GM19438 (cell line): Measurements from ENCODE around the gene PITPNM1.
"Not testable (repeated sequence)": the region's sequence is repeated elsewhere in the genome, so short reads cannot be mapped to it uniquely, and the experiment has no call there.

ENCODE experiments used
- ATAC-seq: cut with Tn5 transposase; IDR thresholded peaks from one replicate; pipeline ENCODE4 v1.9.1; 2021; ENCODE audit warnings: low read depth; ENCODE audit not compliant: unreplicated experiment

The PITPNM1 gene

GRCh38 chr11:67504950-67505581, at the start of gene PITPNM1:
TSS of gene PITPNM1 (minus strand) at chr11:67505363. CDS start at chr11:67504180, 1,183 bp downstream.
- peak; percentile 21 for ATAC-seq

- not testable (repeated sequence) for ATAC-seq
Observed at GRCh38 chr11:67551697-67552096, 46.5 kb upstream of the PITPNM1 start.

GRCh38 chr11:67551127-67551526, 46.0 kb upstream of the PITPNM1 start:
- no peak for ATAC-seq

GRCh38 chr11:67548555-67549110, 43.5 kb upstream of the PITPNM1 start:
- ATAC-seq = no peak

GRCh38 chr11:67548112-67548511, 42.9 kb upstream of the PITPNM1 start:
- not testable (repeated sequence) for ATAC-seq

DNA sequence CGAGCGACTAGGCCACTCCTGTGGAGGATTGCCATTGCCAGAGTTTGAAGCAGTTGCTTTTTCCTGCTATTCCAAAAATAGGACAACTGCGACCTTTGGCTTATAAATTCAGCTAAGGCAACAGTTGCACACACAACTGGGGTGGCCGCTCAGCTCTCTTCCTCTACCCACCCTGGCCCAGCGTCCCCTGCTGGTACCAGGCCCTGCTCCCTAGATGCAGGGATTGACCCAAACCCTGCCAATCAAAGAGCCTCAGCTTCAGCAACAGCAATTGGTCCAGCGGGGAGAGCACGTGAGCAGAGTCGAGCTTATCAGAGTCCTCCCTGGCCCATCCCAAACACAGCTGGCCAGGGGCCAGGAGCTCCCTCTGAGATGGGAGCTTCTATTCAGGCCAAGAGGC, 40.1 kb upstream of the PITPNM1 start:
- no peak for ATAC-seq

DNA sequence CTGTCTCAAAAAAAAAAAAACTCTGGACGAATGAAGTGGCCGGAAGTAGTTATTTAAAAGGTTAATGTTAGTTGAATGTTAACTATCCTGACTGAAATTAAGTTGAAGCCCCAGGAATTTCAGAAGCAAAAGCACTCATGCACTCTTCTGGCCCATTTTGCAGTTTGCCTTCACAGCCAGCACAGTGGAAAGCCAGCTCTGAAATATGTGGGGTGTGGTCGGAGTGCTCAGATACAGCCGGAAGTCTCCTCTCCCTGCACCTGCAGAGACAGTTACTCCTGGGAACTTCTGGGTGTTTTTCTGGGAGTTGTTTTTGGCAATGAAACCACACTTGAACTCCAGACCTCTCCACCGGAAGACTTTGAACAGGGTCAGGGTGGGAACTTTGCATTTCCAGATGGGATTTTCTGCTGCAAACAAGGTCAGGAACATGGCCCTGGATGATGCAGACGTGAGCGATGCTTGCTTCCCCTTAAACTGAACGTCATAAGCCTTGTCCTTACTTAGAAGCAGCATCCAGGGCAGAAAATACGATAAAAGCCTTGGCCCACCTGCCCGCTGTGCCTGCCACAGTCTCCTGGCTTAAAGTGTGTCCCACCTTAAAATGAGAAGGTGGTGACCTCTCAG, 39.6 kb upstream of the PITPNM1 start:
- no peak for ATAC-seq

DNA sequence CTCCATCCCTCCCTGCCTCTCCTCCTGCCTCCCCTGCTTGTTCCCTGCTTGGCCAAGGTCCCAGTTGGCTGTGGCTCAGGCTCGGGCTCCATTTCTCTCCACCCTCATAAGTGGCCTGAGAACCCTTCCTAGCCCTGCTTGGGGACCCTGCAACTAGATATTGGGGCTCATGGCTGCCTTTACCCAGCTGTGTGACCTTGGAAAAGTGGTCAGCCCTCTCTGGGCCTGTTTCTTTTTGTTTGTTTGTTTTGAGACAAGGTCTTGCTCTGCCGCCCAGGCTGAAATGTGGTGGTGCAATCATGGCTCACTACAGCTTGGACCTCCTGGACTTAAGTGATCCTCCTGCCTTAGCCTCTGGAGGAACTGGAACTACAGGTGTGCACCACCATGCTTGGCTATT, 38.4 kb upstream of the PITPNM1 start:
- ATAC-seq = no peak

DNA sequence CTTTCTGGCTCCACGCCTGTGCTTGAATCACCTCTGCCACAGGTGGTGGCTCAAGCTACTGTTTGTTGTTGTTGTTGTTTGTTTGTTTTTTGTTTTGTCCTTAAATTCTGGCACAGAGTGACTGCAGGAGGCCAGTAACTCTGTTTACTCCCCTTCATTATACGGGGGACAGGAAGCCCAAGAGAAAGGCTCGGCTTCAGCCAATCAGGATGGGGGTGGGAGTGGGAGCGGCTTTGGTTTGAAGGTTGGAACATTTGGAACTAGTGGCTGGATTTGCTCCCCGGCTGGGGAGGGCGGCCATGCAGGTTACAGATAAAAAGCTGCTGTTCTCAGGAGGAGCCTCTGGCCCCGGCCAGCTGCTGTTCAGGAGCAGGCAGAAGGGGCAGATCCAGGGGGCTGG, 37.8 kb upstream of the PITPNM1 start:
- no peak for ATAC-seq

- no peak for ATAC-seq
Observed at GRCh38 chr11:67542169-67542568, 37.0 kb upstream of the PITPNM1 start.

GRCh38 chr11:67541198-67541597, 36.0 kb upstream of the PITPNM1 start:
- ATAC-seq = no peak

- no peak for ATAC-seq
Observed at GRCh38 chr11:67539550-67539949, 34.4 kb upstream of the PITPNM1 start.

- ATAC-seq = no peak
Observed at GRCh38 chr11:67538823-67539505, 33.8 kb upstream of the PITPNM1 start.

DNA sequence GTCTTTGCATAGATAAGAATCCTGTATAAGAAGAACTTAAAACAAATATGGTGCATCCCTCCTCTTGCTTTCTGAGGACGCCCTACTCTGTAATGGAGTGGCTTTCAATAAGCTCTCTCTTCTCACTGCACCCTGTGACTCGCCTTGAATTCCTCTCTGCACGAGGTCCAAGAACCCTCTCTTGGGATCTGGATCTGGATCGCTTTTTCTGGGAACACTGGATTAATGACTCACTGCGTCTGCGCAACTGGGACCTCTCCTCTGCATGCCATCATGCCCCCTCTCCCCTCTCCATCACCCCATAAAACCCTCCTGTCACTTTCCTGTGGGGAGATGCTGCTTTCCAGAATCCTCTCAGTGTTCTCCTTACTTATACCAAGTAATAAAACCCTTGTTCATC, 33.1 kb upstream of the PITPNM1 start:
- no peak for ATAC-seq

GRCh38 chr11:67535561-67535960, 30.4 kb upstream of the PITPNM1 start:
- ATAC-seq = no peak

DNA sequence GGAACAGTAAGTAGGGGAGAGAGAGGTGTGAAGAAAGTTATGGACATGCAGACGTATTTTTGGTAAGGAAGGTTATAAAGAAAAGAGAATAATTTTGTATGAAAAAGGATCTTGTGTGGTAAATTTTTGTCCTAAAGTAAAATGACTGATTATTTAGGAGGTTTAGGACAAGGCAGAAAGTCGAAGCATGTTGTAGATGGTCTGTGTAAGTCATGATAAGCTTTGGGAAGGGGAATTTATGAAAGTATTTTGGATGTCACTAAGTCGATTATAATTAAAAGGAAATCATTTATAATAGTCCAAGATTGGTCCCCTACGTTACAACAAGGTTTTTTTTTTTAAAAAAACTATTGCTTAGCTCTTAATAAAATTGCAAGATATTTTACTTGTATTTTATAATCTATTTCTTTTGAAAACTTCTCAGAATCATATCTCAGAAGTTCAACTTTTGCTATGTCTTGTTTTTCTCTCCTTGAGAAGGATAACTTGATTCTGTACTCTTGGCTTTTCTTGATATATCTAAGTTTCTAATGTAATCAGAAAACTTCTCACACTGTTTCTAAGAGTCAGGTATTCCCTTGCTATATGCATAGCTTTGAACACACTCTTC, 29.0 kb upstream of the PITPNM1 start:
- ATAC-seq = no peak

DNA sequence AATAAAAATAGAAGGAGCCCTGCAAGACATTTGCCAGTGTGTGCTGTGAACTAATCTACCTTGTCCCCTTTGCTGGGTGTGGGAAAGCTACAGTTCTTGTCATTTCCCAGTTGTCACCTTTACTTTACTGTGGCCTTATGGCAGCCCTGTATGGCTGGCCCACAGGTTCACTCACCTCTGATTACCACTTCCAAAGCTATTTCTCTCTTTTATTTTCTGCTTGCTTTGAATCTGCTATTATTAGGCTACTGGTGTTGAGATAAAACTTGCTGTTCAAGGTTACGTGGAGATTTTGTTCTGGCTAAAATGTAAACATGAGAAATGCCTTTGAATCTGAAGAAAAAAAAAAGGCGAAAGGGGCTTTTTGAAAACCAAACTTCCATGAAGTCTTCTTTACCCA, 27.7 kb upstream of the PITPNM1 start:
- no peak for ATAC-seq

DNA sequence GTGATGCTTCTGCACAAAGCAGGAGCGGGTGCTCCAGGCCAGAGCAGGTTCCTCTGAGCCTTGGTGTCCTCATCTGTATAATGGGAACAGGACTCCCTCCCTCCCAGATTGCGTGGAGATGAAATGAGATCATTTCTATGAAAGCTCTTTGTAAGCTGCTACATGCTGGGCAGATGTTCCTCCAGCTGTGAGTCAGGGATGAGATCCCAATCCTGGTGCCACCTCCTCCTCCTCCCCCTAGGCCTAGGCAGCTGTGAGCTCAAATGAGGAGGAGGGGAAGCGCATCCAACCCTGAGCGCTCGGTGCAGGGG, 25.1 kb upstream of the PITPNM1 start:
- ATAC-seq = no peak

DNA sequence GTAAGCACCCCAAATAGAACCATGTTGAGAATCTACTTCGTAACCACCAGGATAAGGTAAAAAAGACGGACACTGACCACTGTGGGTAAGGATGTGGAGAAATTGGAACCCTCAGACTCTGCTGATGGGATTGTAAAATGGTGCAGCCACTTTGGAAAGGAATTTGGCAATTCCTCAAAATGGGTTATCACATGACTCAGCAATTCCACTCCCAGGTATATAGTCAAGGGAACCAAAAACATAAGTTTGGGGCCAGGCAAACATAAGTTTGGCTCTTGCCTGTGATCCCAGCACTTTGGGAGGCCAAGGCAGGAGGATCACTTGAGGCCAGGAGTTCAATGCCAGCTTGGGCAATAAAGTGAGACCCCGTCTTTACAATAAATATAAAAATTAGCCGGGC, 23.2 kb upstream of the PITPNM1 start:
- ATAC-seq = no peak

DNA sequence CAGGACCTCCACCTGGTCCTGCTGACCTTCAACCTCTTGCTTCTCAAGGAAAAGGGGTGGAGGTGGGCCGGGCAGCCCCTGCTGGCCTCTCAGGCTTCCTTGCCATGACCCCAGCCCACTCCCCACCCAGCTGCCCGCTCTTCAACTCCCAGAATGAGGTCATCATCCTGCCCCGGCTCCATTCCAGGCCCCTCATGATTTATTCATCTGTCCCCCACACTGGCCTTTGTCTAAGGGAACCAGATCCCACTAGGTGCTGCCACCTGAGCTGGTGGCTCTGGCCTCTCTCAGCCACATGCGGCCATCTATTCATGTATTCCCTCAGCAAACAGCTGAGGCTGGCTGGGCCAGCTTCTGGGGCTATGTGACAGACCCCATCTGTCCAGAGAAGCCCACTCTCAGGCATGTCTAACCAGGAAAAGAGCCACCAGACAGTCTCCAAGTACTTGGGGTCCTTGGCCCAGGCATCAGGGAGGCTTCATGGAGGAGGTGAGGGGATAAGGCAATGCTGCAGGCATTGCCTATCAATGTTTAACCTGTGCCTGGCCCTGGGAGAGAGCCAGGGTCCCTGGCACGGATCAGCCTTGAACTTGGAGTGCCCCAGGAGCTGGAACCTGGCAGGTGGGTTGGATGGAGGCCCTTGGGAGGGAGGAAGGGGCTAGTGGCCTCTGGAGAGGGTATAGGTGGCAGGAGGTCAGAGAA, 20.3 kb upstream of the PITPNM1 start:
- no peak for ATAC-seq

GRCh38 chr11:67524480-67524808, 19.3 kb upstream of the PITPNM1 start:
- ATAC-seq = no peak
